Vagina (tissue), 2 donors: ENCODE results near the gene TMEM38A. TPM values are rescaled to one million over a fixed set of nuclear protein-coding genes. Genes with fewer than 3 reads are reported as not detected.

Source experiments
- DNase-seq, 2 donors: peaks; one replicate each; pipeline ENCODE4 v3.0.0-alpha.2; 2017; ENCODE audit errors: extremely low spot score in 2 of 2
- H3K27ac ChIP-seq: fragments of 200-600 bp; sonication (generic); one replicate; pipeline ENCODE4 v1.5.1; 2019
- H3K27me3 ChIP-seq: fragments of 200-600 bp; sonication (generic); one replicate; pipeline ENCODE4 v1.5.1; 2019
- H3K36me3 ChIP-seq, 2 donors: fragments of 200-600 bp; sonication (generic); one replicate each; pipeline ENCODE4 v1.5.1; 2017 to 2019
- H3K4me1 ChIP-seq: fragments of 200-600 bp; sonication (generic); one replicate; pipeline ENCODE4 v1.5.1; 2019
- H3K4me3 ChIP-seq, 2 donors: fragments of 200-600 bp; sonication (generic); 1 replicate in 1 of 2; 2 replicates in 1 of 2; pipeline ENCODE4 v1.5.1; 2016 to 2019
- H3K9me3 ChIP-seq: fragments of 200-600 bp; sonication (generic); one replicate; pipeline ENCODE4 v1.5.1; 2019
- CTCF ChIP-seq, 3 experiments: fragments of 450-650 bp in 2 of 3; fragments of 200-600 bp in 1 of 3; sonication (generic) in 1 of 3; IDR thresholded peaks; one replicate each; pipeline ENCODE4 v1.5.1; 2017 to 2019; ENCODE audit warnings: antibody characterized with exemption in 3 of 3, mild to moderate bottlenecking in 2 of 3, moderate library complexity in 2 of 3
- POLR2A ChIP-seq, 2 donors: fragments of 450-650 bp; IDR thresholded peaks; one replicate each; pipeline ENCODE4 v1.6.1; 2017; ENCODE audit warnings: antibody characterized with exemption in 2 of 2, mild to moderate bottlenecking in 2 of 2, moderate library complexity in 2 of 2
- POLR2AphosphoS5 ChIP-seq, 2 donors: sonication (generic); formaldehyde crosslinking; IDR thresholded peaks; one replicate each; pipeline ENCODE4 v1.9.0; 2017; ENCODE audit warnings: antibody characterized with exemption in 2 of 2, mild to moderate bottlenecking in 2 of 2, low read depth in 1 of 2; ENCODE audit not compliant: insufficient read depth in 1 of 2
- intact Hi-C: fragments of 100-400 bp; cut with DNase I; formaldehyde crosslinking; loops from one replicate; pipeline ENCODE4 v1.15.1; 2023
- total RNA-seq: library from RNA; depleted of rRNA; stranded (reverse); fragments of >200 nt; gene quantifications from one replicate; pipeline ENCODE4 v1.2.3, GENCODE V29; 2016

Gene TMEM38A
- total RNA-seq, 1 donor from 2014 or later, result 4.7 TPM

GRCh38 chr19:16654140-16654539 lies 6.8 kb upstream of the TMEM38A start:
- H3K27me3 ChIP-seq, result no peaks in the 10 kb centered on the region
- no peak for TF ChIP-seq POLR2AphosphoS5 (IDR thresholded peaks at IDR 0.05; ENCODE audit: insufficient read depth in 1 of 2, low read depth in 1 of 2)
- TF ChIP-seq POLR2A (IDR thresholded peaks at IDR 0.05), result no peak
- TF ChIP-seq CTCF (IDR thresholded peaks at IDR 0.05), result no peak
- H3K4me3 ChIP-seq, result no peak overlapping the region
- intact Hi-C loops, result no loop called here
- no peak overlapping the region for H3K27ac ChIP-seq
- peaks cover 0 to 57% of the 10 kb centered on the region in 2 donors for H3K36me3 ChIP-seq
- no peaks in the 10 kb centered on the region for H3K9me3 ChIP-seq
- DNase-seq, result no peak
- peaks cover 29% of the 10 kb centered on the region for H3K4me1 ChIP-seq

GRCh38 chr19:16654627-16655026 lies 6.3 kb upstream of the TMEM38A start:
- peaks cover 33% of the 10 kb centered on the region for H3K4me1 ChIP-seq
- DNase-seq, result no peak
- H3K27ac ChIP-seq, result no peak overlapping the region
- no peak overlapping the region for H3K4me3 ChIP-seq
- TF ChIP-seq POLR2AphosphoS5 (IDR thresholded peaks at IDR 0.05; ENCODE audit: insufficient read depth in 1 of 2, low read depth in 1 of 2), result peak in 1 of 2 donors; percentile 12
- TF ChIP-seq CTCF (IDR thresholded peaks at IDR 0.05), result no peak
- TF ChIP-seq POLR2A (IDR thresholded peaks at IDR 0.05), result no peak
- no peaks in the 10 kb centered on the region for H3K9me3 ChIP-seq
- H3K27me3 ChIP-seq, result no peaks in the 10 kb centered on the region
- peaks cover 0 to 57% of the 10 kb centered on the region in 2 donors for H3K36me3 ChIP-seq
- intact Hi-C loops, result loop anchor here (5.0 kb wide), 1 partner anchor 82 kb away; the partner anchor contains the start of gene SLC35E1

GRCh38 chr19:16655727-16656126 lies 5.2 kb upstream of the TMEM38A start:
- intact Hi-C loops, result loop anchor here (5.0 kb wide), 1 partner anchor 83 kb away; the partner anchor contains the start of gene SLC35E1
- peaks cover 33% of the 10 kb centered on the region for H3K4me1 ChIP-seq
- no peak for DNase-seq
- H3K27ac ChIP-seq, result no peak overlapping the region
- no peaks in the 10 kb centered on the region for H3K27me3 ChIP-seq
- H3K9me3 ChIP-seq, result no peaks in the 10 kb centered on the region
- H3K4me3 ChIP-seq, result no peak overlapping the region
- H3K36me3 ChIP-seq, result peaks cover 0 to 56% of the 10 kb centered on the region in 2 donors
- no peak for TF ChIP-seq CTCF (IDR thresholded peaks at IDR 0.05)
- no peak for TF ChIP-seq POLR2AphosphoS5 (IDR thresholded peaks at IDR 0.05; ENCODE audit: insufficient read depth in 1 of 2, low read depth in 1 of 2)
- TF ChIP-seq POLR2A (IDR thresholded peaks at IDR 0.05), result no peak

GRCh38 chr19:16657384-16657783 lies 3.6 kb upstream of the TMEM38A start:
- intact Hi-C loops, result loop anchor here (5.0 kb wide), 1 partner anchor 85 kb away; the partner anchor contains the start of gene SLC35E1
- Histone ChIP-seq H3K4me3 (no peak overlapping the region), H3K27me3 (no peaks in the 10 kb centered on the region)

More at GRCh38 chr19:16657384-16657783, 3.6 kb upstream of the TMEM38A start:
- no peak for DNase-seq
- no peak overlapping the region for H3K27ac ChIP-seq
- H3K9me3 ChIP-seq, result no peaks in the 10 kb centered on the region
- peaks cover 41% of the 10 kb centered on the region for H3K4me1 ChIP-seq
- H3K36me3 ChIP-seq, result peaks cover 0 to 40% of the 10 kb centered on the region in 2 donors
- no peak for TF ChIP-seq POLR2AphosphoS5 (IDR thresholded peaks at IDR 0.05; ENCODE audit: insufficient read depth in 1 of 2, low read depth in 1 of 2)
- TF ChIP-seq POLR2A (IDR thresholded peaks at IDR 0.05), result no peak
- TF ChIP-seq CTCF (IDR thresholded peaks at IDR 0.05), result no peak
